Ovary (tissue), 9 donors: ENCODE results near the gene ZC3H15. TPM values are rescaled to one million over a fixed set of nuclear protein-coding genes. Genes with fewer than 3 reads are reported as not detected.
"Not testable (repeated sequence)": the region's sequence is repeated elsewhere in the genome, so short reads cannot be mapped to it uniquely, and the experiment has no call there.

Experiments used
- DNase-seq, 5 donors: peaks; one replicate each; pipeline ENCODE4 v3.0.0-alpha.2; 2019 to 2020
- H3K27ac ChIP-seq, 2 donors: fragments of 200-600 bp; one replicate each; pipeline versions ENCODE4 v1.5.1 to v1.8.0; 2019 to 2022
- H3K27me3 ChIP-seq: fragments of 200-600 bp; one replicate; pipeline ENCODE4 v1.8.0; 2022
- H3K36me3 ChIP-seq: fragments of 200-600 bp; sonication (generic); one replicate; pipeline ENCODE4 v1.5.1; 2019
- H3K4me1 ChIP-seq: one replicate; pipeline ENCODE4 v1.8.1; 2013; ENCODE audit warnings: mild to moderate bottlenecking, moderate library complexity; ENCODE audit not compliant: insufficient read depth
- H3K4me3 ChIP-seq: fragments of 200-600 bp; sonication (generic); one replicate; pipeline ENCODE4 v1.5.1; 2017
- H3K9me3 ChIP-seq, 2 donors: fragments of 200-600 bp in 1 of 2; sonication (generic) in 1 of 2; one replicate each; pipeline versions ENCODE4 v1.5.1 to v1.8.1; 2013 to 2019; ENCODE audit warnings: mild to moderate bottlenecking in 1 of 2, moderate library complexity in 1 of 2
- CTCF ChIP-seq, 3 donors: fragments of 450-650 bp in 2 of 3; fragments of 200-600 bp in 1 of 3; IDR thresholded peaks; one replicate each; pipeline versions ENCODE4 v1.5.1 to v1.8.0; 2016 to 2022; ENCODE audit warnings: antibody characterized with exemption in 3 of 3, mild to moderate bottlenecking in 1 of 3
- EP300 ChIP-seq: sonication (generic); formaldehyde crosslinking; IDR thresholded peaks from one replicate; pipeline ENCODE4 v1.6.1; 2017; ENCODE audit warnings: antibody characterized with exemption
- POLR2A ChIP-seq: fragments of 450-650 bp; IDR thresholded peaks from one replicate; pipeline ENCODE4 v1.6.1; 2017; ENCODE audit warnings: antibody characterized with exemption, mild to moderate bottlenecking, moderate library complexity
- WGBS, 3 donors: extraction: QIAGEN DNeasy Blood & Tissue Kit in 1 of 3; methylation state at CpG; one replicate each; pipeline versions ENCODE4 v1.1.5 to v1.1.7; 2013 to 2017; 5-methylcytosine and 5-hydroxymethylcytosine counted together
- intact Hi-C, 4 donors: fragments of 100-400 bp; cut with DNase I; formaldehyde crosslinking; loops; one replicate each; pipeline versions ENCODE4 v1.11.0 to v1.15.1; 2022 to 2023
- polyA plus RNA-seq, 2 donors: library from polyadenylated mRNA; stranded (reverse); fragments of 200-250 nt in 1 of 2; fragments of 350-450 nt in 1 of 2; fragmentation: Illumina TruSeq in 1 of 2; extraction: RNeasy Lipid Tissue Mini Kit (QIAGEN cat#74804) in 1 of 2; gene quantifications; one replicate each; pipeline ENCODE4 v1.2.3, GENCODE V29; 2013 to 2014
- total RNA-seq, 7 donors: library from RNA; depleted of rRNA in 2 of 7; stranded (reverse); fragments of >200 nt in 2 of 7; fragmentation: NEBNext Ultra II Directional in 3 of 7; extraction: Animal tissue kit (Norgen Biotek cat#: 25700) in 3 of 7; gene quantifications; one replicate each; pipeline versions ENCODE4 v1.1.0 to v1.2.4, GENCODE V29; 2016 to 2023
- donor health status: DM: no; HTN: no; CAD: no; lungs with moderate emphysema.
- donor health status: DM: no; HTN: no; CAD: no.
- donor health status: Bipolar disorder and iron deficiency.
- donor health status: DM: yes; HTN: yes; CAD: no.
- donor health status: DM: no; HTN: no; CAD: no.
- donor health status: DM: yes; HTN: yes; CAD: no.

ZC3H15 gene
- total and polyA plus RNA-seq, 9 donors, result 36.1 to 58.8 (median 42.7) TPM

- no peak overlapping the region for H3K27ac ChIP-seq
- 52 to 62% (median 58%) methylated on average over 1 of the region's 1 CpG for WGBS, 3 donors
- no peaks in the 10 kb centered on the region for H3K27me3 ChIP-seq
- intact Hi-C loops, result no loop called here
- H3K4me1 ChIP-seq, result no peaks in the 10 kb centered on the region
- no peaks in the 10 kb centered on the region for H3K9me3 ChIP-seq
- no peak overlapping the region for H3K4me3 ChIP-seq
- H3K36me3 ChIP-seq, result no peaks in the 10 kb centered on the region
- DNase-seq, result no peak
- no peak for TF ChIP-seq CTCF (IDR thresholded peaks at IDR 0.05)
- TF ChIP-seq EP300, result no peak
- no peak for TF ChIP-seq POLR2A
These were observed 30.3 kb downstream of the ZC3H15 start for GRCh38 chr2:186516396-186516795.

GRCh38 chr2:186517090-186517489 lies 31.0 kb downstream of the ZC3H15 start:
- Histone ChIP-seq H3K9me3 (no peaks in the 10 kb centered on the region), H3K27me3 (no peaks in the 10 kb centered on the region), H3K4me1 (no peaks in the 10 kb centered on the region), H3K4me3 (no peak overlapping the region), H3K27ac (no peak overlapping the region), H3K36me3 (no peaks in the 10 kb centered on the region)
- no peak for DNase-seq
- intact Hi-C loops, result no loop called here
- TF ChIP-seq CTCF (IDR thresholded peaks at IDR 0.05) (no peak), EP300 (no peak), POLR2A (no peak)

GRCh38 chr2:186518291-186518690 lies 32.2 kb downstream of the ZC3H15 start:
- no peak for DNase-seq
- Histone ChIP-seq H3K9me3 (no peaks in the 10 kb centered on the region), H3K36me3 (no peaks in the 10 kb centered on the region), H3K27ac (no peak overlapping the region), H3K27me3 (no peaks in the 10 kb centered on the region), H3K4me3 (no peak overlapping the region), H3K4me1 (no peaks in the 10 kb centered on the region)
- TF ChIP-seq EP300, result no peak
- TF ChIP-seq CTCF (IDR thresholded peaks at IDR 0.05), result no peak
- no peak for TF ChIP-seq POLR2A
- intact Hi-C loops, result no loop called here
- 86 to 93% (median 92%) methylated on average over 4 of the region's 4 CpGs for WGBS, 3 donors

- WGBS, 3 donors, result 75 to 88% (median 81%) methylated on average over 3 of the region's 3 CpGs
- Histone ChIP-seq H3K27ac (no peak overlapping the region), H3K4me3 (no peak overlapping the region), H3K9me3 (no peaks in the 10 kb centered on the region), H3K36me3 (no peaks in the 10 kb centered on the region), H3K4me1 (no peaks in the 10 kb centered on the region), H3K27me3 (no peaks in the 10 kb centered on the region)
- intact Hi-C loops, result no loop called here
- no peak for DNase-seq
- TF ChIP-seq POLR2A (no peak), EP300 (no peak), CTCF (IDR thresholded peaks at IDR 0.05) (no peak)
These were observed 32.9 kb downstream of the ZC3H15 start for GRCh38 chr2:186518945-186519344.

- H3K4me1 ChIP-seq, H3K4me3 ChIP-seq, DNase-seq, H3K27me3 ChIP-seq, intact Hi-C loops, H3K9me3 ChIP-seq, H3K36me3 ChIP-seq, H3K27ac ChIP-seq: not testable (repeated sequence)
- 84 to 89% (median 87%) methylated on average over 9 of the region's 9 CpGs for WGBS, 3 donors
These were observed 35.6 kb downstream of the ZC3H15 start for GRCh38 chr2:186521570-186522153.
